Kidney epithelial cell (primary cell): Measurements from ENCODE around the gene CALB2. TPM values are rescaled to one million over a fixed set of nuclear protein-coding genes. Genes with fewer than 3 reads are reported as not detected.
"Not testable (repeated sequence)": the region's sequence is repeated elsewhere in the genome, so short reads cannot be mapped to it uniquely, and the experiment has no call there.

ENCODE experiments used
- DNase-seq: peaks from one replicate; pipeline ENCODE4 v3.0.0-alpha.2; 2010; ENCODE audit warnings: low read depth
- H3K27me3 ChIP-seq: 2 replicates; pipeline ENCODE4 v1.6.0; 2011; ENCODE audit warnings: low read length; ENCODE audit not compliant: control insufficient read depth, insufficient read depth
- H3K36me3 ChIP-seq: 2 replicates; pipeline ENCODE4 v1.5.1; 2011; ENCODE audit warnings: low read length; ENCODE audit not compliant: control insufficient read depth, insufficient read depth
- H3K4me3 ChIP-seq: 2 replicates; pipeline ENCODE4 v1.5.1; 2011; ENCODE audit warnings: low read depth, mild to moderate bottlenecking, control low read depth, low read length
- CTCF ChIP-seq: IDR thresholded peaks from 2 replicates; pipeline ENCODE4 v1.5.1; 2011; ENCODE audit warnings: mild to moderate bottlenecking, moderate library complexity, low read length, control low read depth, inconsistent platforms; ENCODE audit not compliant: insufficient read depth, poor library complexity, severe bottlenecking
- total RNA-seq: library from RNA; depleted of rRNA; stranded (reverse); fragments of >200 nt; gene quantifications from 2 replicates; pipeline ENCODE4 v1.2.3, GENCODE V29; 2015

Gene CALB2
- total RNA-seq, 1 donor from 2014 or later = 6.2 TPM

GRCh38 chr16:71353736-71354135, 4.8 kb upstream of the CALB2 start:
- TF ChIP-seq CTCF = no peak
- DNase-seq = no peak

GRCh38 chr16:71354156-71354555, 4.4 kb upstream of the CALB2 start:
- no peaks in the 10 kb centered on the region for H3K36me3 ChIP-seq
- H3K27me3 ChIP-seq = peaks cover 12% of the 10 kb centered on the region
- no peak for DNase-seq
- no peak overlapping the region for H3K4me3 ChIP-seq
- TF ChIP-seq CTCF = no peak

More at GRCh38 chr16:71353736-71354135, 4.8 kb upstream of the CALB2 start:
- Histone ChIP-seq H3K27me3 (peaks cover 8% of the 10 kb centered on the region), H3K4me3 (no peak overlapping the region), H3K36me3 (no peaks in the 10 kb centered on the region)

- H3K4me3 ChIP-seq = no peak overlapping the region
- TF ChIP-seq CTCF = no peak
Observed at GRCh38 chr16:71356051-71356740, 2.3 kb upstream of the CALB2 start.

GRCh38 chr16:71356936-71357335, 1.6 kb upstream of the CALB2 start:
- not testable (repeated sequence) for H3K36me3 ChIP-seq, H3K4me3 ChIP-seq, DNase-seq
- H3K27me3 ChIP-seq = peaks cover 14% of the 10 kb centered on the region

More at GRCh38 chr16:71356051-71356740, 2.3 kb upstream of the CALB2 start:
- no peak for DNase-seq
- Histone ChIP-seq H3K27me3 (peaks cover 14% of the 10 kb centered on the region), H3K36me3 (no peaks in the 10 kb centered on the region)

GRCh38 chr16:71357681-71358080, 842 bp upstream of the CALB2 start:
- Histone ChIP-seq H3K36me3 (no peaks in the 10 kb centered on the region), H3K27me3 (peaks cover 14% of the 10 kb centered on the region), H3K4me3 (no peak overlapping the region)
- TF ChIP-seq CTCF = no peak
- DNase-seq = no peak

- no peak for DNase-seq
- no peak for TF ChIP-seq CTCF
- Histone ChIP-seq H3K27me3 (peaks cover 14% of the 10 kb centered on the region), H3K4me3 (no peak overlapping the region), H3K36me3 (no peaks in the 10 kb centered on the region)
Observed at GRCh38 chr16:71359431-71359830, 908 bp downstream of the CALB2 start.
